Neural cell (in vitro differentiated cells): ENCODE results near the gene GAB1. TPM values are rescaled to one million over a fixed set of nuclear protein-coding genes. Genes with fewer than 3 reads are reported as not detected.
A peak's percentile ranks its signal among the peaks of the same experiment; 100 is the strongest.

Experiments used
- H2AFZ ChIP-seq: fragments of 200-600, 300-800 bp; sonication (generic), shearing (Covaris generic); 2 replicates; pipeline ENCODE4 v1.6.0; 2014; ENCODE audit warnings: low read depth, mild to moderate bottlenecking, antibody characterized with exemption, low read length, moderate library complexity
- H3F3A ChIP-seq: fragments of 200-600 bp; shearing (Covaris generic); 2 replicates; pipeline ENCODE4 v1.6.1; 2016; ENCODE audit warnings: mild to moderate bottlenecking, moderate library complexity, mixed read lengths, antibody characterized with exemption, low read length; ENCODE audit not compliant: insufficient read depth, poor library complexity, severe bottlenecking
- H3K27ac ChIP-seq: fragments of 200-600, 300-800 bp; sonication (generic), shearing (Covaris generic); 2 replicates; pipeline ENCODE4 v1.5.1; 2014; ENCODE audit warnings: mild to moderate bottlenecking, low read length, moderate library complexity
- H3K27me3 ChIP-seq: fragments of 300-800, 200-600 bp; sonication (generic), shearing (Covaris generic); 2 replicates; pipeline ENCODE4 v1.6.0; 2014; ENCODE audit warnings: mild to moderate bottlenecking, low read depth, low read length, moderate library complexity; ENCODE audit not compliant: insufficient read depth
- H3K36me3 ChIP-seq: fragments of 300-800, 200-600 bp; sonication (generic), shearing (Covaris generic); 2 replicates; pipeline ENCODE4 v1.5.1; 2014; ENCODE audit warnings: mild to moderate bottlenecking, antibody characterized with exemption, low read length, moderate library complexity; ENCODE audit not compliant: insufficient read depth
- H3K4me2 ChIP-seq: fragments of 300-800, 200-600 bp; sonication (generic), shearing (Covaris generic); 2 replicates; pipeline ENCODE4 v1.6.0; 2014; ENCODE audit warnings: mild to moderate bottlenecking, low read length
- H3K4me3 ChIP-seq: fragments of 300-800, 200-600 bp; sonication (generic), shearing (Covaris generic); 2 replicates; pipeline ENCODE4 v1.5.1; 2014; ENCODE audit warnings: mild to moderate bottlenecking, low read length, moderate library complexity
- H3K79me2 ChIP-seq: fragments of 200-600 bp; shearing (Covaris generic); replicated peaks from 2 replicates; pipeline ENCODE4 v1.6.0; 2014; ENCODE audit warnings: mild to moderate bottlenecking, low read length, moderate library complexity; ENCODE audit not compliant: insufficient read depth
- H3K9ac ChIP-seq: fragments of 300-800, 200-600 bp; sonication (generic), shearing (Covaris generic); 2 replicates; pipeline ENCODE4 v1.6.1; 2016; ENCODE audit warnings: mild to moderate bottlenecking, low read length, mixed read lengths
- H3K9me2 ChIP-seq: fragments of 200-600 bp; shearing (Covaris generic); 2 replicates; pipeline ENCODE4 v1.6.1; 2016; ENCODE audit warnings: mild to moderate bottlenecking, low read length, mixed read lengths; ENCODE audit not compliant: insufficient read depth
- H3K9me3 ChIP-seq: fragments of 200-600, 300-800 bp; sonication (generic), shearing (Covaris generic); 2 replicates; pipeline ENCODE4 v1.6.1; 2016; ENCODE audit warnings: mild to moderate bottlenecking, mixed run types, low read length, moderate library complexity, mixed read lengths
- H4K20me1 ChIP-seq: fragments of 200-600 bp; shearing (Covaris generic); 2 replicates; pipeline ENCODE4 v1.6.1; 2016; ENCODE audit warnings: mild to moderate bottlenecking, mixed run types; ENCODE audit not compliant: insufficient read depth
- CTCF ChIP-seq: fragments of 450-650 bp; IDR thresholded peaks from 2 replicates; pipeline ENCODE4 v1.5.1; 2014; ENCODE audit warnings: antibody characterized with exemption, mild to moderate bottlenecking, moderate library complexity; ENCODE audit not compliant: poor library complexity, severe bottlenecking
- EP300 ChIP-seq: fragments of 450-650 bp; conservative IDR thresholded peaks from 2 replicates; pipeline ENCODE4 v1.6.1; 2014; ENCODE audit warnings: antibody characterized with exemption, mild to moderate bottlenecking, moderate library complexity; ENCODE audit not compliant: poor library complexity, severe bottlenecking
- EZH2 ChIP-seq: fragments of 200-600, 300-800 bp; shearing (Covaris generic), sonication (generic); IDR thresholded peaks from 2 replicates; pipeline ENCODE4 v1.6.1; 2014; ENCODE audit warnings: antibody characterized with exemption, low read length, borderline replicate concordance, mild to moderate bottlenecking; ENCODE audit not compliant: insufficient read depth, poor library complexity, severe bottlenecking
- MXI1 ChIP-seq: fragments of 450-650 bp; conservative IDR thresholded peaks from 2 replicates; pipeline ENCODE4 v1.6.1; 2014; ENCODE audit warnings: antibody characterized with exemption, mild to moderate bottlenecking; ENCODE audit not compliant: poor library complexity, severe bottlenecking
- POLR2AphosphoS5 ChIP-seq: IDR thresholded peaks from 2 replicates; pipeline ENCODE4 v1.6.1; 2012
- RAD21 ChIP-seq: fragments of 450-650 bp; conservative IDR thresholded peaks from 2 replicates; pipeline ENCODE4 v1.6.1; 2014; ENCODE audit warnings: antibody characterized with exemption, mild to moderate bottlenecking, moderate library complexity
- REST ChIP-seq: IDR thresholded peaks from 2 replicates; pipeline ENCODE4 v1.6.1; 2012; ENCODE audit warnings: borderline replicate concordance
- SMC3 ChIP-seq: fragments of 450-650 bp; conservative IDR thresholded peaks from 2 replicates; pipeline ENCODE4 v1.6.1; 2014; ENCODE audit warnings: antibody characterized with exemption, mild to moderate bottlenecking, moderate library complexity; ENCODE audit not compliant: poor library complexity
- TAF1 ChIP-seq: IDR thresholded peaks from 2 replicates; pipeline ENCODE4 v1.6.1; 2012; ENCODE audit warnings: low read depth
- polyA plus RNA-seq: library from polyadenylated mRNA; depleted of rRNA; stranded (reverse); fragments of >200 nt; gene quantifications from 2 replicates; pipeline ENCODE4 v1.2.3, GENCODE V29; 2014

Gene GAB1
- polyA plus RNA-seq, 1 donor from 2014 or later = 2.4 TPM

- Histone ChIP-seq H4K20me1 (no peaks in the 10 kb centered on the region), H3K79me2 (no peaks in the 10 kb centered on the region), H3K27me3 (no peaks in the 10 kb centered on the region), H2AFZ (no peak overlapping the region), H3K9me2 (no peaks in the 10 kb centered on the region), H3K4me3 (no peak overlapping the region), H3K9me3 (no peaks in the 10 kb centered on the region), H3K27ac (no peak overlapping the region), H3F3A (no peaks in the 10 kb centered on the region), H3K36me3 (no peaks in the 10 kb centered on the region), H3K4me2 (no peak overlapping the region), H3K9ac (no peak overlapping the region)
- TF ChIP-seq MXI1 = no peak
- peak; percentile 63 for TF ChIP-seq CTCF
- TF ChIP-seq RAD21 = peak; percentile 45
- TF ChIP-seq SMC3 = peak; percentile 62
Measured at GRCh38 chr4:143399113-143399949, 62.7 kb downstream of the GAB1 start.

DNA sequence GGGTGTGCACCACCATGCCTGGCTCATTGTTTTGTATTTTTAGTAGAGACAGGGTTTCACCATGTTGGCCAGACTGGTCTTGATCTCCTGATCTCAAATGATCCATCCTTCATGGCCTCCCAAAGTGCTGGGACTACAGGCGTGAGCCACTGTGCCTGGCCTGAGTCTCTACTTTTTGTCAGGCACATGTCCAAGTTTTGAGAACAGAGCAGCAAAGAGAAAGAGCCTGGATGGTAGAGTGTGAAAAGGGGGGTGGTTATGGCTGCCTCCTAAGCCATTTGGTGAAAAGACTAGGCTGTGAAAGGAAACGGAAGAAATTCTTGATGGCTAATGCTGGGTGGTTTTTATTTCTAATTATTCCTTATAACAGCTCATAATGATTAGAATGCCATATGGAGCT, 63.4 kb downstream of the GAB1 start:
- H3K9me2 ChIP-seq = no peaks in the 10 kb centered on the region
- H3K79me2 ChIP-seq = no peaks in the 10 kb centered on the region
- H3K36me3 ChIP-seq = no peaks in the 10 kb centered on the region
- no peak overlapping the region for H2AFZ ChIP-seq
- H3K9ac ChIP-seq = no peak overlapping the region
- H4K20me1 ChIP-seq = no peaks in the 10 kb centered on the region
- TF ChIP-seq EP300 (no peak), RAD21 (no peak), TAF1 (no peak), MXI1 (no peak), REST (no peak), SMC3 (no peak), EZH2 (no peak), POLR2AphosphoS5 (no peak), CTCF (no peak)
- H3F3A ChIP-seq = no peaks in the 10 kb centered on the region
- no peaks in the 10 kb centered on the region for H3K27me3 ChIP-seq
- no peak overlapping the region for H3K27ac ChIP-seq
- no peak overlapping the region for H3K4me3 ChIP-seq
- no peak overlapping the region for H3K4me2 ChIP-seq
- no peaks in the 10 kb centered on the region for H3K9me3 ChIP-seq
